ENCODE results near the gene PLXDC2. TPM values are rescaled to one million over a fixed set of nuclear protein-coding genes. Genes with fewer than 3 reads are reported as not detected.

The PLXDC2 gene
- total RNA-seq, 1 experiment from 2014 or later, result 0.20 TPM

GRCh38 chr10:19877466-19878255 is 61.4 kb downstream of the PLXDC2 start:
- intact Hi-C loops (cut with micrococcal nuclease), result no loop called here
- Histone ChIP-seq H3K4me3 (replicated peaks in 1 of 2; ENCODE audit: low read depth in 1 of 2, low read length in 2 of 2) (no peak overlapping the region), H4K20me1 (ENCODE audit: insufficient read depth) (no peaks in the 10 kb centered on the region), H3K9me3 (ENCODE audit: control insufficient read depth in 1 of 2, insufficient read depth in 1 of 2, low read depth in 1 of 2, low read length in 2 of 2) (peaks cover 7 to 30% of the 10 kb centered on the region in 2 experiments; a peak in 2 of 4 replicates), H3K27me3 (ENCODE audit: insufficient read depth, low read length) (no peaks in the 10 kb centered on the region), H3K9ac (ENCODE audit: low read length) (no peak overlapping the region), H3K9me2 (ENCODE audit: insufficient read depth) (no peaks in the 10 kb centered on the region), H3K4me2 (ENCODE audit: low read length) (no peak overlapping the region), H2AFZ (ENCODE audit: low read depth, low read length, poor library complexity, severe bottlenecking) (no peak overlapping the region), H3K36me3 (ENCODE audit: control insufficient read depth in 1 of 2, insufficient read depth in 2 of 2, low read length in 2 of 2) (no peaks in the 10 kb centered on the region; a peak in 1 of 4 replicates), H3K4me1 (ENCODE audit: control insufficient read depth in 1 of 2, insufficient read depth in 2 of 2, low read length in 2 of 2) (no peaks in the 10 kb centered on the region), H3K27ac (ENCODE audit: low read depth, low read length) (no peak overlapping the region), H3K79me2 (ENCODE audit: insufficient read depth, low read length) (no peaks in the 10 kb centered on the region)
- no peak for TF ChIP-seq TCF7L2 (IDR thresholded peaks at IDR 0.05; ENCODE audit: borderline replicate concordance, extremely low read depth, insufficient read depth, insufficient read length)
- no peak for TF ChIP-seq POLR2A (IDR thresholded peaks at IDR 0.05; ENCODE audit: borderline replicate concordance, extremely low read depth, insufficient read depth, insufficient read length)
- TF ChIP-seq ZNF274 (IDR thresholded peaks at IDR 0.05; ENCODE audit: low read depth, low read length), result no peak
- no peak for TF ChIP-seq MAX (IDR thresholded peaks at IDR 0.05)
- no peak for TF ChIP-seq ZFX (IDR thresholded peaks at IDR 0.05)
- no peak for TF ChIP-seq YY1 (IDR thresholded peaks at IDR 0.05; ENCODE audit: extremely low read depth, insufficient replicate concordance, low read depth, low read length)
- no peak for TF ChIP-seq ELF1 (IDR thresholded peaks at IDR 0.05; ENCODE audit: borderline replicate concordance, low read depth)
- TF ChIP-seq SRF (IDR thresholded peaks at IDR 0.05; ENCODE audit: low read depth), result no peak
- no peak for TF ChIP-seq FOSL1 (IDR thresholded peaks at IDR 0.05; ENCODE audit: low read depth)
- no peak for TF ChIP-seq POLR2AphosphoS5 (IDR thresholded peaks at IDR 0.05; ENCODE audit: low read depth, low read length)
- no peak for TF ChIP-seq CEBPB (IDR thresholded peaks at IDR 0.05; ENCODE audit: low read depth)
- no peak for TF ChIP-seq EZH2 (IDR thresholded peaks at IDR 0.05)
- no peak for TF ChIP-seq RAD21 (IDR thresholded peaks at IDR 0.05; ENCODE audit: low read depth)
- no peak for TF ChIP-seq EGR1 (IDR thresholded peaks at IDR 0.05; ENCODE audit: low read depth)
- no peak for TF ChIP-seq JUND (IDR thresholded peaks at IDR 0.05)
- no peak for TF ChIP-seq REST (IDR thresholded peaks at IDR 0.05; ENCODE audit: low read depth)
- TF ChIP-seq SIN3A (IDR thresholded peaks at IDR 0.05; ENCODE audit: low read depth), result no peak
- TF ChIP-seq EZH2phosphoT487 (IDR thresholded peaks at IDR 0.05; ENCODE audit: borderline replicate concordance), result no peak
- RAD21 ChIA-PET (ENCODE audit: low non-redundant PET in 1 of 2, low total read pairs in 2 of 2, uncharacterized antibody in 2 of 2, unreplicated experiment in 2 of 2), result no interaction called here
- DNase-seq (ENCODE audit: low read depth, low spot score), result no peak
- BruUV-seq (replicated peaks), result no TSS peak
- POLR2A ChIA-PET, result no interaction called here
- CTCF ChIA-PET, result no interaction called here
- ATAC-seq, result no peak

All from HCT116 (cell line).